Amniotic epithelial cell (primary cell): ENCODE results near the gene SETD2.

Experiments used
- DNase-seq: peaks from one replicate; pipeline ENCODE4 v3.0.0-alpha.2; 2010; ENCODE audit warnings: low read depth

The SETD2 gene

DNA sequence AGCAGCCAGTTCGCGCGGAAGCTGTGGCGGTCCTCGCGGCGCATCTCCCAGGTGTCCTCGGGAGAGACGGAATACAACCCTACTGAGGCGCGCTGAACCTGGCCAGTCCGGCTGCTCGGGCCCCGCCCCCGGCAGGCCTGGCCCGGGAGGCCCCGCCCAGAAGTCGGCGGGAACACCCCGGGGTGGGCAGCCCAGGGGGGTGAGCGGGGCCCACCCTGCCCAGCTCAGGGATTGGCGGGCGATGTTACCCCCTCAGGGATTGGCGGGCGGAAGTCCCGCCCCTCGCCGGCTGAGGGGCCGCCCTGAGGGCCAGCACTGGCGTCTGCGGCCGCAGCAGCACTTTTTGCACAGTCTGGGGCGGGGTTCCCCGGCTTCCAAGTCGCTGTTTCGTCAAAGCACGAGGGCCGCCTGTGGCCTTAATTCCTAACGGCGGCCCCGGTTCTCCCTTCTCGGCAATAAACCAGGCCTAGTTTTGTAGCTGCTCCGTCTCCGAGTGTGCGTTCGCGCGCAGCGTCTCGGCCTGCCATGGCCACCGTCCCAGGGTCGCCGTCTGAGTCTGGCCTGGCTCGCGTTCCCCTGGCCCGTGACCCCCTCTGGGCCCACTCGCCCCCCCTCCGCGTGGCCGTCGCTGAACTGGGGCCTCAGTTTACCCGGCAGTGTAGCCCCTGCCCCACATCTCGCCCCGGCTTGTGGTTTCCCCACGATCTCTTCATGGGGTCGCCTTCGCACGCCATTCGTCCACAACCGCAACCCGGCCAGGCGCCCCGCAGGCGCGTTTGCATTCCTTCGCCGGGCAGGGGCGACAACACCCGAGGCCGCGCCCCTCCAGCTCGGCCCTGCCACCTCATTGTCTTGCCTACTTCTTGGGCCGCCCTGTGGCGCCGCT lies 154.4 kb downstream of the SETD2 start:
- DNase-seq: peak; percentile 90

DNA sequence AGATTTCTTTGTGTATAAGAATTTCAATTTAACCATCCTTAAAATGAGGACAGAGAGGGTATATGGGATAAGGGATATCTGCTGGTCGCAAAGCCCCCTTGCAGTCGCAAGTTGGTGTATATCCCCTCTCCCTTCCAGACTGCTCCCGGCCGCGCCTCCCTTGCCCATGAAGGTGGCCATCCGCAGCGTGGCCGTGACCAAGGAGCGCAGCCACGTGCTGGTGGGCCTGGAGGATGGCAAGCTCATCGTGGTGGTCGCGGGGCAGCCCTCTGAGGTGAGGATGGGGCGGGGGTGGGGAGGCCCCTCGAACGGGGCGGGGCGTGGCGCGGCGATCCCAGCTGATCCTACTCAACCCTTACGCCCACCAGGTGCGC lies 155.1 kb downstream of the SETD2 start:
- no peak for DNase-seq

DNA sequence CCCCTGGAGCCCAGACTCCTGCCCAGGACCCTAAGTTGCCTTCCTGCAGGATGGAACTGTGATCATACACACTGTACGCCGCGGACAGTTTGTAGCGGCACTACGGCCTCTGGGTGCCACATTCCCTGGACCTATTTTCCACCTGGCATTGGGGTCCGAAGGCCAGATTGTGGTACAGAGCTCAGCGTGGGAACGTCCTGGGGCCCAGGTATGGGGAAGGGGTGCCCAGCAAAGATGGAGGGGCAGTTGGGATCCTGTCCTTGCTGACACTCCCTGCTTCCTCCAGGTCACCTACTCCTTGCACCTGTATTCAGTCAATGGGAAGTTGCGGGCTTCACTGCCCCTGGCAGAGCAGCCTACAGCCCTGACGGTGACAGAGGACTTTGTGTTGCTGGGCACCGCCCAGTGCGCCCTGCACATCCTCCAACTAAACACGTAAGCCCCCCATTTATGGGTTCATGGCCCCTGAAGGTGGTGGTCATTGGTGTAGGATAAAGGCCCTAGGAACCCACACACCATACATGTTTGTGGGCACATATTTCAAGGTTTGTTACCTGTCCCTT lies 155.6 kb downstream of the SETD2 start:
- no peak for DNase-seq

DNA sequence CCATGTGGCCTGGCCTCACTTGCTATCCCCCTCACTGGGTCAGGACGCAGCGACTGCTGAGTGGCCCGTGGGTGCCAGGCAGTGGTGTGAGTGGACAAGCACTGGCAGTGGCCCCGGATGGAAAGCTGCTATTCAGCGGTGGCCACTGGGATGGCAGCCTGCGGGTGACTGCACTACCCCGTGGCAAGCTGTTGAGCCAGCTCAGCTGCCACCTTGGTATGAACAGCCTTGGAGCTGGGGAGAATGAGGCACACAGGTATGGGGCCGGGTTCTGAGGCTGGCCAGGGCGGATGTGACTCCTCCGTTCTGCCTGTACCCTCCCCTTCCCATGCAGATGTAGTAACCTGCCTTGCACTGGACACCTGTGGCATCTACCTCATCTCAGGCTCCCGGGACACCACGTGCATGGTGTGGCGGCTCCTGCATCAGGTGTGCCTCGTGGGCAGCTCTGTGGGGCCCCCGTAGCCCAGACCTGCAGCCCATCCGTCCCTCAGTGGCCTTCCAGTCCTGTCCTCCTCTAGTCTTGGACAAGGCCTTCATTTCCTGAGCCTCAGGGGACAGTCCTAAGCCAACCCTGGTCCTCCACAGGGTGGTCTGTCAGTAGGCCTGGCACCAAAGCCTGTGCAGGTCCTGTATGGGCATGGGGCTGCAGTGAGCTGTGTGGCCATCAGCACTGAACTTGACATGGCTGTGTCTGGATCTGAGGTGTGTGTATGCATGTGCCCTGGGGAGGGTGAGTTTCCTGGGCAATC lies 156.3 kb downstream of the SETD2 start:
- DNase-seq: no peak

DNA sequence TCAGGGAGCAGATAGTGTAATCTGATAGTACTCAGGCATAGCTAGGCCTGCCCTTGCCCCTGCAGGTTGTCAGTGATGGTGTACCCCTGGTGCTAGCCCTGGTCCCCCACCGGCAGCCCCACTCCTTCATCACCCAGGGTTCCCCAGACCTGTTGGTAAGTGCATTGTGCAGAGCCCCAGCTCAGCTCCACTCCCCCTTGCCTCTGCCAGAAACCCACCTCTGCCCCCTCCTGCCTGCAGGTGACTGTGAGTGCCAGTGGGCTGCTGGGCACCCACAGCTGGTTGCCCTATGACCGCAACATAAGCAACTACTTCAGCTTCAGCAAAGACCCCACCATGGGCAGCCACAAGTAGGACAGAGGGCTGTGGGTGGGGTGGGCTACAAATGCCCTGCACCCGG lies 156.9 kb downstream of the SETD2 start:
- DNase-seq: no peak

GRCh38 chr3:47006145-47006651 lies 157.7 kb downstream of the SETD2 start:
- no peak for DNase-seq

GRCh38 chr3:47005212-47006144 lies 158.4 kb downstream of the SETD2 start:
- no peak for DNase-seq

DNA sequence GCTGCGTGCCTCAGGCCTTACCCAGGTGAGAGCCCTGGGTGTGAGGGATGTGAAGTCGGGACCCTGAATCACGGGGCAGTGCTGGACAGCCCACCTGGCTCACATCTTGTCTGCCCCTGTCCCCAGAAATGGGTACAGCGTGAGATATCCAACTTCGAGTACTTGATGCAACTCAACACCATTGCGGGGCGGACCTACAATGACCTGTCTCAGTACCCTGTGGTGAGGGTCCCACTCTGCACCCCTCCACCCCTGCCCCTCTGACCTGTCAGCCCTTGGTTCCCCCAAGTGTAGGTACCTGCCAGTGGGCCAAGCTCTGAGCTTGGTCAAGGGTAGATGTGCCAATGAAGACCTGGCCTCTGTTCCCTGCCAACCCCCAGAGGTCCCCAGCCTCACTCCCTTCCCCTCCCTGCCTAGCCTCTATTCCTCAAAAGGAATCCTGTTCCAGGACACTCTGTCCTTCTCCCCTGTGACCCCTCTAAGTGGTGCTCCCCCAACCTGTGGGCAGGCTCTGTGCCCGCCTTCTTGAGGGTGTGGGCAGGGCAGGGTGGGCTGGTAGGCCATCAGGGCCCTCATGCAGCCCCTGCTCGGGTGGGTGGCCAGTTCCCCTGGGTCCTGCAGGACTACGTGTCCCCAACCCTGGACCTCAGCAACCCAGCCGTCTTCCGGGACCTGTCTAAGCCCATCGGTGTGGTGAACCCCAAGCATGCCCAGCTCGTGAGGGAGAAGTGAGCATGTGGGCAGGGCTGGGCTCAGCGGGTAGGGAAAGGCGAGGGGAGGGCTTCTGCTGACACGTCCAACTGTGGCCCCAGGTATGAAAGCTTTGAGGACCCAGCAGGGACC lies 159.3 kb downstream of the SETD2 start:
- DNase-seq: no peak

- no peak for DNase-seq
These were observed 160.2 kb downstream of the SETD2 start for GRCh38 chr3:47003461-47004368.

- no peak for DNase-seq
These were observed 160.9 kb downstream of the SETD2 start for GRCh38 chr3:47003056-47003410.

DNA sequence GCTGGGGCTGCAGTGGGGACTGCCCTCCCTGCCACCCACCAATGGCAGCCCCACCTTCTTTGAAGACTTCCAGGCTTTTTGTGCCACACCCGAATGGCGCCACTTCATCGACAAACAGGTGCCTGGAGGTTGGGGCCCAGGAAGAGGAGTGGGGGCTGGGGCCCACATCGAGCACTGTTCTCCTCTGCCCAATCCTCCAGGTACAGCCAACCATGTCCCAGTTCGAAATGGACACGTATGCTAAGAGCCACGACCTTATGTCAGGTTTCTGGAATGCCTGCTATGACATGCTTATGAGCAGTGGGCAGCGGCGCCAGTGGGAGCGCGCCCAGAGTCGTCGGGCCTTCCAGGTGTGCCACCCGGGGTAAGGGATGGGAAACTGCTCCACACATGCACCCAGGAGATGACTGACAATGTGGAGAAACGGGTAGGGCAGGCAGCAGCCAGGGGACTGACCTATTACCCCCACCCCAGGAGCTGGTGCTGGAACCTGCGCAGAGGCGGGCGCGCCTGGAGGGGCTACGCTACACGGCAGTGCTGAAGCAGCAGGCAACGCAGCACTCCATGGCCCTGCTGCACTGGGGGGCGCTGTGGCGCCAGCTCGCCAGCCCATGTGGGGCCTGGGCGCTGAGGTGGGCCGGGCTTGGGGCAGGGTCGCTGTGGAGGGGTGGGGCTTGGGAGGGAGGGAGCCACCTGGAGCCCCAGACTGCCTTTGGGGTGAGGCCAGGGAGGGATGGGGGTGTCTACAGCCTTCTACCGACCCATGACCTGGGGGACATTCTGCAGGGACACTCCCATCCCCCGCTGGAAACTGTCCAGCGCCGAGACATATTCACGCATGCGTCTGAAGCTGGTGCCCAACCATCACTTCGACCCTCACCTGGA lies 161.5 kb downstream of the SETD2 start:
- DNase-seq: no peak

DNA sequence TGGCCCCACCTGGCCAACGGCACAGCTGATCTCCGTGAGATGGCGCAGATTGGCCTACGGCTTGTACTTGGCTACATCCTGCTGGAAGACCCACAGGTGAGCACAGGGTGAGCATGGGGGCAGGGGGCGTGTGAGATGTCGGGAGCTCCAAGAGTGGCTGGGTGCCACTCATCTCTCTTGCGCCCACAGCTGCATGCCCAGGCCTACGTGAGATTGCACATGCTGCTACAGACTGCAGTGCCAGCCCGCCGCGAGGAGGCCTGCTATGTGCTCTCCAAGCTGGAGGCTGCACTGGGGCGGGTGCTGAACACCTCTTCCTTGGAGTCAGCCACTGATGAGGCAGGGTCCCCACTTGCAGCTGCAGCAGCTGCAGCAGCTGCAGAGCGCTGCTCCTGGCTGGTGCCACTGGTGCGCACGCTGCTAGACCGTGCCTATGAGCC lies 162.2 kb downstream of the SETD2 start:
- no peak for DNase-seq

- DNase-seq: no peak
These were observed 162.8 kb downstream of the SETD2 start for GRCh38 chr3:47000922-47001730.

GRCh38 chr3:47000198-47000815 lies 163.6 kb downstream of the SETD2 start:
- DNase-seq: no peak

GRCh38 chr3:46999516-47000197 lies 164.3 kb downstream of the SETD2 start:
- no peak for DNase-seq

GRCh38 chr3:46998852-46999515 lies 164.9 kb downstream of the SETD2 start:
- no peak for DNase-seq
